Activated CD4-positive, alpha-beta T cell treated with anti-CD3 and anti-CD28 coated beads for 36 hours (primary cell): ENCODE results near the gene MYLK. TPM values are rescaled to one million over a fixed set of nuclear protein-coding genes. Genes with fewer than 3 reads are reported as not detected.

Source experiments
- ATAC-seq: fragments of 200-7000 bp; cut with Tn5 transposase; one replicate; pipeline ENCODE4 v1.10.0; 2021; ENCODE audit warnings: mild to moderate bottlenecking, moderate library complexity
- CTCF ChIA-PET: fragments of 350-600 bp; sonication (Branson Sonifier 250); formaldehyde crosslinking; loops from one replicate; lab custom pipeline; 2021; ENCODE audit warnings: antibody characterized with exemption; lab: Charles Lee
- POLR2A ChIA-PET: fragments of 350-600 bp; sonication (Branson Sonifier 250); formaldehyde crosslinking; loops from one replicate; lab custom pipeline; 2021; ENCODE audit warnings: antibody characterized with exemption, inconsistent platforms; lab: Charles Lee
- DNase-seq: peaks from one replicate; pipeline ENCODE4 v3.0.0-alpha.2; 2020
- H3K27ac Mint-ChIP-seq: one replicate; pipeline ENCODE4 v1.8.0; 2021; ENCODE audit warnings: mixed read lengths
- H3K27me3 Mint-ChIP-seq: one replicate; pipeline ENCODE4 v1.8.0; 2021; ENCODE audit warnings: mixed read lengths
- H3K36me3 Mint-ChIP-seq: one replicate; pipeline ENCODE4 v1.8.0; 2021; ENCODE audit warnings: low read depth, mixed read lengths
- H3K4me1 Mint-ChIP-seq: one replicate; pipeline ENCODE4 v1.8.0; 2021; ENCODE audit warnings: mixed read lengths
- H3K4me3 Mint-ChIP-seq: one replicate; pipeline ENCODE4 v1.8.0; 2021; ENCODE audit warnings: mild to moderate bottlenecking, moderate library complexity, mixed read lengths
- H3K9me3 Mint-ChIP-seq: one replicate; pipeline ENCODE4 v1.8.0; 2021; ENCODE audit warnings: low read depth, mixed read lengths
- intact Hi-C, 2 experiments: fragments of 100-400 bp; cut with DNase I in 1 of 2; cut with micrococcal nuclease in 1 of 2; formaldehyde crosslinking; loops; one replicate each; pipeline versions ENCODE4 v1.14.2 to v1.15.1; 2022 to 2024; cut with DNase I, micrococcal nuclease
- total RNA-seq, 2 experiments: library from RNA; stranded (reverse); gene quantifications; one replicate each; pipeline ENCODE4 v1.2.3, GENCODE V29; 2021

The MYLK gene
- total RNA-seq, 2 experiments from 2014 or later = 0.07 TPM; not detected in 1

GRCh38 chr3:123628996-123629746, 255.0 kb downstream of the MYLK start:
- CTCF ChIA-PET = interaction anchor here (1.0 kb wide), 1 partner anchor 95 kb away, joined by 3 read pairs; no protein-coding TSS in a partner anchor
- no peak overlapping the region for H3K4me3 Mint-ChIP-seq
- no peaks in the 10 kb centered on the region for H3K9me3 Mint-ChIP-seq
- peaks cover 4% of the 10 kb centered on the region for H3K36me3 Mint-ChIP-seq
- H3K27ac Mint-ChIP-seq = no peak overlapping the region
- intact Hi-C loops = no loop called here
- ATAC-seq (no peak), DNase-seq (no peak)
- peaks cover 2% of the 10 kb centered on the region for H3K27me3 Mint-ChIP-seq
- POLR2A ChIA-PET = no interaction called here
- no peaks in the 10 kb centered on the region for H3K4me1 Mint-ChIP-seq

DNA sequence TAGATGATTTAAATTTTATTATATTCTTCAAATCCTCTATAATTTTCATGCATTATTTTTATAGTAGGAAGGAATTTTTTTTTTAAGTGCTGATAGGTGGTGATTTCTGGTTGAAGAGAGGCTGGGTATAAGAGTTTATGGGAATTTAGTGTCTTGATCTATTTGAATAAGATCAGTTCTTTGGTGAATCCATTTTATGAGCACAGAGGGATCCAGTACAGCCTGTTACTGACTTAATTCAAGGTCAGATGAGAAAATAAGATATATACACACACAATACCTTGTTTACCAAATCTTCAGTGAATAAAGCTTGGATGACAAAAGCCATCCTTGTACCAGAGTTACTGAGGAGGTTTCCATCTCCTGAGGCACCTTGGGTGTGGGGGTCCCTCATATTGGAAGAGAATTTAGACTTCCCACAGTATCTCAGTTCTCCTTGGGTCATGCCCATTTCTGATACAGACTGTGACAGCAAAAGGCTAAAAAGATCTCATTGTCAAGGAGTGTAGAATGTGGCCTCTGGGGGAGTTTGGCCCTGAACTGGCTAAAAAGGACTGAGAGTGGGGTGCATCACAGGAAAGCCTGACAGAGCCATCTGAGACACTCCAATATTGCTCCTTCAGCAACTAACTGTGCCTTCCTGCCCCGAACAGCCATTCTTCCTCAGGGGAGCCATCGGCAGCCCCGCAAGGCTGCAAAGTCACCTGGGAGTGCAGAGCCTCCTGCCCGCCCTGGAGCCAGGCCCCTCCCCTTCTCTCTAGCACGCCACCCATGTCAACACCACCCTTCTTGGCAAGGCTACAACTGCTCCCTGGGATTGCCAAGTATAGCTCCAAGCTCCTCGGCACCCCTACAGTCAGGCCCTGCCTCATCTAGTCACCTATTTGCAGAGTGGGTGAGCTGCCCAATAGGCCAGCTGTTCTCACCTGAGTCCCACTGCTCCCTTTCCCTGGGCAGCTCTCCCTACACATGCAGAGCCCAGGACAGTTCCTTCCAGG, 256.2 kb downstream of the MYLK start:
- intact Hi-C loops = no loop called here
- H3K4me3 Mint-ChIP-seq = no peak overlapping the region
- CTCF ChIA-PET = interaction anchor here (1.0 kb wide), 1 partner anchor 96 kb away, joined by 3 read pairs; no protein-coding TSS in a partner anchor
- H3K36me3 Mint-ChIP-seq = peaks cover 4% of the 10 kb centered on the region
- POLR2A ChIA-PET = no interaction called here
- DNase-seq = no peak
- peaks cover 2% of the 10 kb centered on the region for H3K27me3 Mint-ChIP-seq
- H3K27ac Mint-ChIP-seq = no peak overlapping the region
- no peaks in the 10 kb centered on the region for H3K4me1 Mint-ChIP-seq
- ATAC-seq = no peak
- H3K9me3 Mint-ChIP-seq = no peaks in the 10 kb centered on the region

DNA sequence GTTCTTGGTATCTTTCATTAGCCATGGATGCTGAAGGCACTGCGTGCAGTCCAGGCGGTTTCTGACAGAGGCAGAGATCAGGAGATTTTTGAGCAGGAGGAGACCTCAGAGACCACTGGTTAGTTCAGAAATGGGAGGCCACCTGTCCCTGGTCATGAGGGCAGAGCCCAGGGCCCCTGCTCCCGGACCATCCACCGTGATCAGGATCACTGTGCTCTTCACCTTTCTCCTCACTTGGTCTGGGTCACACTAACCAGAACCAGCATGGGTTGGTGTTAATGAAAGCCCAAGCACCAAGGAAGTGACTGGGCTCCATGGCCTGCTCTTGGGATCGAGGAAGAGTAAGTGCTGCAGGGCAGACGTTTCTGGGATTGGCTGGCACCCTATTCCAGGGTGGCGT, 257.3 kb downstream of the MYLK start:
- DNase-seq (no peak), ATAC-seq (no peak)
- Mint-ChIP-seq H3K4me1 (no peaks in the 10 kb centered on the region), H3K4me3 (no peak overlapping the region), H3K27ac (no peak overlapping the region), H3K27me3 (peaks cover 2% of the 10 kb centered on the region), H3K36me3 (peaks cover 4% of the 10 kb centered on the region), H3K9me3 (no peaks in the 10 kb centered on the region)
- intact Hi-C loops = no loop called here
- POLR2A ChIA-PET = no interaction called here
- CTCF ChIA-PET = no interaction called here

DNA sequence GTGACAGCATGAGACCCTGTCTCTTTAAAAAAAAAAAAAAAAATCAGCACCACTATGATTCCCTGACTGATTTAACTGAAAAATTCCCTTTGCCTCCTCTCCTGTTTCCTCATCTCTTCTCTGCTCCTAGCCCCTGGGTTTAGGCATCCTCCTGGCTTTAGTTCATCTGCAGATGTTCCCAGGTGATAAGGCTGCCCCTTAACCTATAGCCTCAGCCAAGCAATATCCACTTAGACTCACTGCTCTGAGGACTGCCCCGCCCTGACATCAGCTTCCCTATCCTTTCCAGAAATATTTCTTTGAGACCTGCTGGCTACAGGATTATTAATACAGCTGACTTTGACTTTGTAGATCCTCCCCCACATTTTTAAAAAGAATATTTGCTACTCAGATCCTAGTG, 259.8 kb downstream of the MYLK start:
- CTCF ChIA-PET = no interaction called here
- no peak overlapping the region for H3K27ac Mint-ChIP-seq
- no peaks in the 10 kb centered on the region for H3K4me1 Mint-ChIP-seq
- no peak for DNase-seq
- no peak for ATAC-seq
- peaks cover under 1% of the 10 kb centered on the region for H3K27me3 Mint-ChIP-seq
- intact Hi-C loops = no loop called here
- H3K9me3 Mint-ChIP-seq = no peaks in the 10 kb centered on the region
- POLR2A ChIA-PET = no interaction called here
- H3K36me3 Mint-ChIP-seq = no peaks in the 10 kb centered on the region
- H3K4me3 Mint-ChIP-seq = no peak overlapping the region

DNA sequence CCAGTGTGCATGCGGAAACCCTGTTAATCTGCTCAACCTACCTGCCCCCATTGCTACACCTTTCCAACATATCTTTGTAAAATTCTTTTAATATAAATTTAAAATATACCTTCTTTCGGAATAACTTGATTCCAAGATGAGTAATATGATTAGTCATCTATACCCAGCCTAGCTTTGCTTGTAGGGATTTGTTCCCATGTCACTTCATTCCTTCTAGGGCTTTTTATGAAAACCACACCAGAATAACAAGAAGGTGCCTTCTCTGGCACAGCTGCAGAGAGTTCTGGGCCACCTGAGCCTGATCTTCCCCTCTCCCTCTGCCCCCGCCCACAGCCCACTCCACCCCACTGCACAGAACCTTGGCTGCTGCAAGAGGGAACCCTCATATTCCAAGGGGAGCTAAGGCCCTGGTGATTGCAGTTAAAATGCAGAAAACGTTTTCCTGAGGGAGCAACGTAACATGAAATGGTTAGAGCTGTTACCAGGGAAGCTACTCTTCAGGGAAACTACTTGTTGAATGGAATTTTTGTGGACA, 260.7 kb downstream of the MYLK start:
- DNase-seq = no peak
- Mint-ChIP-seq H3K27me3 (no peaks in the 10 kb centered on the region), H3K9me3 (no peaks in the 10 kb centered on the region), H3K36me3 (no peaks in the 10 kb centered on the region), H3K4me3 (no peak overlapping the region), H3K27ac (no peak overlapping the region), H3K4me1 (no peaks in the 10 kb centered on the region)
- CTCF ChIA-PET = interaction anchor here (1.0 kb wide), 1 partner anchor 29 kb away, joined by 3 read pairs; no protein-coding TSS in a partner anchor
- intact Hi-C loops = no loop called here
- no peak for ATAC-seq
- POLR2A ChIA-PET = no interaction called here

GRCh38 chr3:123622766-123623165, 261.4 kb downstream of the MYLK start:
- H3K36me3 Mint-ChIP-seq = no peaks in the 10 kb centered on the region
- H3K4me3 Mint-ChIP-seq = no peak overlapping the region
- no peak for DNase-seq
- H3K27me3 Mint-ChIP-seq = no peaks in the 10 kb centered on the region
- CTCF ChIA-PET = interaction anchor here (1.0 kb wide), 1 partner anchor 30 kb away, joined by 3 read pairs; no protein-coding TSS in a partner anchor
- peak overlapping the region; percentile 35 for H3K27ac Mint-ChIP-seq
- POLR2A ChIA-PET = no interaction called here
- no peak for ATAC-seq
- no peaks in the 10 kb centered on the region for H3K9me3 Mint-ChIP-seq
- intact Hi-C loops = no loop called here
- H3K4me1 Mint-ChIP-seq = no peaks in the 10 kb centered on the region

DNA sequence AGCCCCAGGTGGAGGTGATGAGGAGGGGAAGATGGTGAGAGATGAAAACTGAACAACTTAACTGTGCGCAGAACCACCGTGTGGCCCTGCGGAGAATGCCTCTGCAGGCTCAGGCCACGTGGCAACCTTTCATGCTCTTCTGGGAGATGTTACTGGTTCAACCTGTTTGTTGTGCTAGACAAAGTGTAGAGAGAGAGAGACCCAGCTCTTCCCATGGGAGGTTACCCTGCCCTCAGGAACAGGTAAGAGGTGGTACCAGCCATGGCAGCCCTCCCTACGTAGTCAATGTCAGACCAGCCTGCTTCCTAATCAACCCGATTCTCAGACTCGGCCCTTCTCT, 262.3 kb downstream of the MYLK start:
- Mint-ChIP-seq H3K4me3 (no peak overlapping the region), H3K27me3 (no peaks in the 10 kb centered on the region), H3K9me3 (no peaks in the 10 kb centered on the region), H3K36me3 (no peaks in the 10 kb centered on the region), H3K27ac (no peak overlapping the region), H3K4me1 (no peaks in the 10 kb centered on the region)
- ChIA-PET POLR2A (no interaction called here), CTCF (no interaction called here)
- no peak for ATAC-seq
- no peak for DNase-seq
- intact Hi-C loops = no loop called here

- no peaks in the 10 kb centered on the region for H3K4me1 Mint-ChIP-seq
- ChIA-PET CTCF (no interaction called here), POLR2A (no interaction called here)
- no peaks in the 10 kb centered on the region for H3K9me3 Mint-ChIP-seq
- intact Hi-C loops = no loop called here
- no peak for ATAC-seq
- H3K27ac Mint-ChIP-seq = no peak overlapping the region
- no peak for DNase-seq
- H3K27me3 Mint-ChIP-seq = no peaks in the 10 kb centered on the region
- H3K36me3 Mint-ChIP-seq = no peaks in the 10 kb centered on the region
- no peak overlapping the region for H3K4me3 Mint-ChIP-seq
Observed at GRCh38 chr3:123621186-123621849, 262.8 kb downstream of the MYLK start.

DNA sequence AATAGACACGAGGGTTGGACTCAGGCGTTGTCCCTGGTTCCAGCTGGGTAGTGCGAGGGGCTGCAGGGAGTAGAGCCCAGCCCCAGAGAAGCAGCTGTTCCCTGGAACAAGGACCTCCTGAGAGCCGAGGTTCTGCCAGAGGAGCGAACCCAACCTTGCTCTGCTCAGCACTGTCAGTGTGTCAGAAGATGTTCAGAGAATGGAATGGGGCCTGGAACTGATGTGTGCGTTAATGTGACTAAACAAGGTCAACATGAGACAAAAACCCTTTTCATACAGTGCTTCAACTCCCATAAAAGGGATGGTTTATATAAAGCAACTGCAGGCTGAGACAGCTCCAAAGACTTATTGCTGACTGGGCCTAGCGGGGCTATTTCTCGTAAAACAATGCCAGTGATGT, 263.8 kb downstream of the MYLK start:
- Mint-ChIP-seq H3K27ac (no peak overlapping the region), H3K36me3 (no peaks in the 10 kb centered on the region), H3K4me1 (no peaks in the 10 kb centered on the region), H3K9me3 (no peaks in the 10 kb centered on the region), H3K27me3 (no peaks in the 10 kb centered on the region), H3K4me3 (no peak overlapping the region)
- ATAC-seq = no peak
- no peak for DNase-seq
- ChIA-PET CTCF (interaction anchor here (0.6 to 0.7 kb wide), 2 partner anchors 21 to 849 kb away, joined by 3 to 4 read pairs; no protein-coding TSS in a partner anchor), POLR2A (no interaction called here)
- intact Hi-C loops = no loop called here

- intact Hi-C loops = no loop called here
- ChIA-PET CTCF (interaction anchor here (0.6 to 1.6 kb wide), 3 partner anchors 24 to 414 kb away, joined by 3 to 6 read pairs (median 3); no protein-coding TSS in a partner anchor), POLR2A (no interaction called here)
- no peak overlapping the region for H3K4me3 Mint-ChIP-seq
- ATAC-seq (no peak), DNase-seq (no peak)
- no peaks in the 10 kb centered on the region for H3K4me1 Mint-ChIP-seq
- H3K9me3 Mint-ChIP-seq = no peaks in the 10 kb centered on the region
- peaks cover 2% of the 10 kb centered on the region for H3K36me3 Mint-ChIP-seq
- no peaks in the 10 kb centered on the region for H3K27me3 Mint-ChIP-seq
- H3K27ac Mint-ChIP-seq = no peak overlapping the region
Observed at GRCh38 chr3:123618768-123619484, 265.2 kb downstream of the MYLK start.
